ENCODE measurements around the gene PLXNA4. TPM values are rescaled to one million over a fixed set of nuclear protein-coding genes. Genes with fewer than 3 reads are reported as not detected.

The PLXNA4 gene
- total RNA-seq, 1 donor from 2014 or later: 2.1 TPM

DNA sequence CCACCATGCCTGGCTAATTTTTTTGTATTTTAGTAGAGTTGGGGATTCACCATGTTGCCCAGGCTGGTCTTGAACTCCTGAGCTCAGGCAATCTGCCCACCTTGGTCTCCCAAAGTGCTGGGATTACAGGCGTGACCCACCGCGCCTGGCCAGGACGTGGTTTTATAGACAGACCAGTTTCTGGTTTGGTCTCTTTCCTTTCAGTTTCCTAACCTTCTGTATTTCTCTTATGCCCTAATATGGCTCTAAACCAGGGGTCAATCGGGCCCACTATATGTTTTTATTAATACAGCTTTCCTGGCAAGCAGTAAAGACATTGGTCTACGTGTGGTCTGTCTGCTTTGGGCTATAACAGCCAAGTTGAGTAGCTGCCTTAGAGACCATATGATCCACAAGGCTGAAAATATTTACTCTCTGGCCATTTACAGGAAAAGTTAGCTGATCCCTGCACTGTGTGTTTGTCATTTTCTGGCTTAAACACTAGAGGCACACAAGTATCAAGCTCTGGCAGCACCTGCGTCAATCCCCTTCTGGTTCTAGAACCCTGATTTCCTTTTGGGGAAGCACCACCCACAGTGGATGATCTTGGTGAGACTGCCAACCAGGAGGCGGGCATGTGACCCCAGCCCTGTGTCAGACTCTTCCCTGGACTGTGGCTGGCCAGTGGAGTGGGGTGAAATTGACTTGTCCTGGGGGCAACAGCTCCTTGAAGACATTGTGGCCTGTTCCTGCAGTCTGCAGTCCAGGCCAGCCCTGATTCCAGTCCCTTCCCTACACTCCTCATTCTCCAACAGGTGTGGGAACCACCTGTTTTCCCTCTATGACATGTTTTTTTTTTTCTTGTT, 497.2 kb downstream of the PLXNA4 start:
- Histone ChIP-seq H3K4me1 (ENCODE audit: control insufficient read depth in 3 of 3, insufficient read depth in 3 of 3, low read length in 3 of 3) (peaks cover 29 to 54% (median 42%) of the 10 kb centered on the region in 3 donors), H3K36me3 (ENCODE audit: control insufficient read depth in 3 of 3, insufficient read depth in 3 of 3, low read length in 3 of 3) (no peaks in the 10 kb centered on the region), H3K4me3 (ENCODE audit: low read length in 3 of 3) (no peak overlapping the region)

DNA sequence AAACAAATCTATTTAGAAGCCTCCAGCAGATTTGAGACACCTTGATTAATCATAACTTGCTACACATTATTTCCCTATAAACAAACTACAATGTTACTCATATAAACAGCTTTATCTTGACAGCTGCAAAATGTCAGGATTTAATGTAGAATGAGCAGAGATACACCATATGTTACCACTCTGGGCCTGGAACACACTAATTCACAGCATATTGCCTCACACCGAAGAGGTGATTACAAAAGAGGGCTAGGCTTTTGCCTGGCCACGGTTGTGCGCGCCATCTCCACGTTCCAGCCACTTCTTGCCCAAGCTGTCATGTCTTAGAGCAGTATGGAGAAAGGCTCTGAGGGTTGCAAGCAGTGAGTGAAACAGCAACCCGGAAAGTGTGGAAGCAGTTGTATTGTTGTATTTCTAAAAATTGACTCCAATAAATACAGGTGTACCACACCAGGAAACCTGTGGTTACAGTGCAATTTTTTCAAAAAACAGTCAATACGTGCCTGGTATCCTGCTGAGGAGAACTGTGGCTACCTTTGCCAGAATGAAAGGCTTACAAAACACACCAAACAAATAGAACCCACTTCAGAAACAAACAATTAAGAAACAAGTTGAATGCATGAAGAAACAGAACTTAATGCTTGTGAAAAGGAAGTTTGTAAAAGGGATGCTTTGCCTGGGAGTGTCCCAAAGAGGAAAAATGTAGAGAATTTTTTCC, 498.1 kb downstream of the PLXNA4 start:
- no peaks in the 10 kb centered on the region for H3K27me3 ChIP-seq (ENCODE audit: control insufficient read depth in 3 of 3, insufficient read depth in 3 of 3, low read length in 3 of 3)
- no peaks in the 10 kb centered on the region for H3K36me3 ChIP-seq (ENCODE audit: control insufficient read depth in 3 of 3, insufficient read depth in 3 of 3, low read length in 3 of 3)
- no peaks in the 10 kb centered on the region for H3K9me3 ChIP-seq (ENCODE audit: control insufficient read depth in 3 of 3, low read length in 3 of 3)
- no peak overlapping the region for H3K27ac ChIP-seq (ENCODE audit: low read depth, low read length)
- no peak overlapping the region for H3K9ac ChIP-seq (ENCODE audit: low read depth in 1 of 3, low read length in 3 of 3)
- no peak overlapping the region for H3K4me3 ChIP-seq (ENCODE audit: low read length in 3 of 3)
- peaks cover 33 to 55% (median 42%) of the 10 kb centered on the region in 3 donors for H3K4me1 ChIP-seq (ENCODE audit: control insufficient read depth in 3 of 3, insufficient read depth in 3 of 3, low read length in 3 of 3)

More for the DNA sequence above, 497.2 kb downstream of the PLXNA4 start:
- no peak overlapping the region for H3K9ac ChIP-seq (ENCODE audit: low read depth in 1 of 3, low read length in 3 of 3)
- H3K27ac ChIP-seq (ENCODE audit: low read depth, low read length): no peak overlapping the region
- H3K9me3 ChIP-seq (ENCODE audit: control insufficient read depth in 3 of 3, low read length in 3 of 3): no peaks in the 10 kb centered on the region
- H3K27me3 ChIP-seq (ENCODE audit: control insufficient read depth in 3 of 3, insufficient read depth in 3 of 3, low read length in 3 of 3): no peaks in the 10 kb centered on the region

DNA sequence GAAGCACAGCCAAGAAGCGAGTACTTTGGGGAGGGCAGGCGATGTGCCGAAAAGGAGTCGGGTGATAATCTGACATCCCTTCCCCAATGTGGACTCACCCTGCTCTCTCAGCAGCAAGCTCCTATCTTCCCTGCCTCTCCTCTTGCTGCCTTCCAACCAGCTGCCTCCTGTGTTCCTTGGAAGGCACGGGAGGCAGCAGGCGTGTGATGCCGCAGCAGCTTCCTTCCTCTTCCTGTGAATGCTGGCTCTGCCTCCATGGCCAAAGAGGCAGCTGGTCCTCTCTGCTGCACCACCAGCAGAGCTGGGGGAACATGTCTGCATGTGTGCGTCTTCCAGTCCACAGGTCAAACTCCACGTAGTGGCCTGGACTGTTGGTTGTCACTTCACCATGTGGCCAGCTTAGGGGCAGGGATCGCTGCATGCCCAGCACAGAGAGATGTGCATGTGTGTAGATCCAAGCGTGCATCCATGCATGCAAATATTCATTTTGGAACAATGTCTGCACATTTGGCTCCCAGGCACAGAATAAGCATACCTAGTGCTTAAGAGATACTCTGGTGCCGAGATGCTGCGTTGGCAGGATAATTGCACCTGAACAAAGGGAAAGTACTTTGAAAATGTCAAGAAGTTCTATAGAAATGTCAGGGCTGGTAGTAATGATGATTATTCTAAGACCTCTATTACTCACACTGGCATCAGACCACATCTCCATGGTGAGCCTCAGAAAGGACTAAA, 499.8 kb downstream of the PLXNA4 start:
- H3K9ac ChIP-seq (ENCODE audit: low read depth in 1 of 3, low read length in 3 of 3): peak overlapping the region in 1 of 3 donors; percentile 40
- H3K27ac ChIP-seq (ENCODE audit: low read depth, low read length): no peak overlapping the region
- no peaks in the 10 kb centered on the region for H3K9me3 ChIP-seq (ENCODE audit: control insufficient read depth in 3 of 3, low read length in 3 of 3)
- H3K4me3 ChIP-seq (ENCODE audit: low read length in 3 of 3): peak overlapping the region in 1 of 3 donors; percentile 6
- no peaks in the 10 kb centered on the region for H3K27me3 ChIP-seq (ENCODE audit: control insufficient read depth in 3 of 3, insufficient read depth in 3 of 3, low read length in 3 of 3)
- H3K36me3 ChIP-seq (ENCODE audit: control insufficient read depth in 3 of 3, insufficient read depth in 3 of 3, low read length in 3 of 3): no peaks in the 10 kb centered on the region
- peaks cover 27 to 56% (median 40%) of the 10 kb centered on the region in 3 donors for H3K4me1 ChIP-seq (ENCODE audit: control insufficient read depth in 3 of 3, insufficient read depth in 3 of 3, low read length in 3 of 3)

DNA sequence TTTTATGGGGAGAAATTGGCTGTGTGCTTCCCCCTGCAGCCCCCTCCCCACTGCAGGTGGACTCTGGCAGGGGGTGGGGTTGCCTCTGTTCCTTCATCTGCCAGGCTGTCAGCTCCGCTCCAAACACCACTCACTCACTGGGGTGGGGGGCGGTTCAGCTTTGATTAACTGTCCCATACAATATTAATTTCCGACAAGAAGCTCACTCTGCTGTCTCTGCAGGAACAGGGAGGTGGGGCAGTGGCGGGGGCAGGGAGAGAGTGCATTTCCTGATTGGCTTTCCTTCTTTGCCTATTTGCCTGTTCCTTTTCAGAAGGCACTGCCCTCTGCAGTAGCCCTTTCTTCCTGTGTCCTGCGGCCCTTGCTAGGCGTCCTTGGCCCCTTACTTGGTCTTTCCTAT, 500.8 kb downstream of the PLXNA4 start:
- no peaks in the 10 kb centered on the region for H3K27me3 ChIP-seq (ENCODE audit: control insufficient read depth in 3 of 3, insufficient read depth in 3 of 3, low read length in 3 of 3)
- H3K27ac ChIP-seq (ENCODE audit: low read depth, low read length): no peak overlapping the region
- H3K4me3 ChIP-seq (ENCODE audit: low read length in 3 of 3): no peak overlapping the region
- H3K9ac ChIP-seq (ENCODE audit: low read depth in 1 of 3, low read length in 3 of 3): peak overlapping the region in 1 of 3 donors; percentile 57
- H3K36me3 ChIP-seq (ENCODE audit: control insufficient read depth in 3 of 3, insufficient read depth in 3 of 3, low read length in 3 of 3): no peaks in the 10 kb centered on the region
- no peaks in the 10 kb centered on the region for H3K9me3 ChIP-seq (ENCODE audit: control insufficient read depth in 3 of 3, low read length in 3 of 3)
- H3K4me1 ChIP-seq (ENCODE audit: control insufficient read depth in 3 of 3, insufficient read depth in 3 of 3, low read length in 3 of 3): peaks cover 17 to 50% (median 31%) of the 10 kb centered on the region in 3 donors

DNA sequence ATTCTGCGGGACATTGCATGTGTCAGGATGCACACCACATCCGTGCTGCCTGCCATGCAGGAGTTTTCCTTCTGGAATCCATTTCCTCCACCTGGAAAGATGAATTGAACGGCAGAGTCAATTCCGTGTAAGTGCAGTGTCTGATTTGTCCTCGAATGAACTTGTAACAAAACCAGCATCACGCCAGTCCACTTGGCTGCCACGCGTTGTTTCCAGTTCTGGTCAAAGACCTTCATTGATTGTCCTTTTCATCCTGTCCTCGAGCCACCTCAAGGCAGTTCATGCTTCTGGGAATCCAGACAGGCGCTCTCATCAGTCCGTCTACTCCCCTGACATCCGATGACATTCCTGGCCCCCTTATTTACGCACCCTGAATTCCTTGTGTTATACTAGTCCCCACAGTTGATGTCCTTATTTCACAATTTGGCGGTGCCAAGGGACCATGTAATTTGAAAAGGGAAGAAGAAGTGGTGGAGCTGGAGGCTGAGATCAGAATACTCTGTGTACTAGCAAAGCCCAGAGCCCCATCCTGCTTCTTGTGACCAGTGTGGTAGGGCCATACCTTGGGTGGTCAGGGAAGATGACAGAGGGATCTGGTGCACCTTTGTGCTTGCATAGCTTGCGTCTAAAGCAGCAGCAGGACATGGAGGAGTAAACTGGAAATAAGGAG, 502.2 kb downstream of the PLXNA4 start:
- no peaks in the 10 kb centered on the region for H3K27me3 ChIP-seq (ENCODE audit: control insufficient read depth in 3 of 3, insufficient read depth in 3 of 3, low read length in 3 of 3)
- peaks cover 26 to 62% (median 39%) of the 10 kb centered on the region in 3 donors for H3K4me1 ChIP-seq (ENCODE audit: control insufficient read depth in 3 of 3, insufficient read depth in 3 of 3, low read length in 3 of 3)
- no peaks in the 10 kb centered on the region for H3K9me3 ChIP-seq (ENCODE audit: control insufficient read depth in 3 of 3, low read length in 3 of 3)
- no peaks in the 10 kb centered on the region for H3K36me3 ChIP-seq (ENCODE audit: control insufficient read depth in 3 of 3, insufficient read depth in 3 of 3, low read length in 3 of 3)
- no peak overlapping the region for H3K27ac ChIP-seq (ENCODE audit: low read depth, low read length)
- peak overlapping the region in 2 of 3 donors; percentile 7 to 78 for H3K9ac ChIP-seq (ENCODE audit: low read depth in 1 of 3, low read length in 3 of 3)
- H3K4me3 ChIP-seq (ENCODE audit: low read length in 3 of 3): peak overlapping the region in 1 of 3 donors; percentile 41

All from skeletal muscle tissue (tissue), 4 donors.